IMR-90 (cell line): ENCODE measurements around the gene CD248. TPM values are rescaled to one million over a fixed set of nuclear protein-coding genes. Genes with fewer than 3 reads are reported as not detected.

Experiments
- ATAC-seq: fragments of 200-7000 bp; cut with Tn5 transposase; 2 replicates; pipeline ENCODE4 v1.9.1; 2020; ENCODE audit warnings: low read depth, mild to moderate bottlenecking, moderate library complexity
- BruUV-seq: library from RNA; stranded (reverse); fragments of 400-500 nt; replicated peaks from 2 replicates; lab custom pipeline; 2021; lab: Mats Ljungman, UMichigan
- CTCF ChIA-PET: fragments of 300-600 bp; formaldehyde crosslinking; extraction: SDS; loops from one replicate; lab custom pipeline; 2021; ENCODE audit warnings: antibody characterized with exemption; lab: Yijun Ruan, JAX
- POLR2A ChIA-PET: fragments of 300-600 bp; sonication (Branson Sonifier 250); formaldehyde crosslinking; loops from one replicate; lab custom pipeline; 2022; ENCODE audit warnings: antibody characterized with exemption; ENCODE audit not compliant: unreplicated experiment; lab: Charles Lee
- DNase-seq: peaks from one replicate; pipeline ENCODE4 v3.0.0; 2013
- H2AFZ ChIP-seq: replicated peaks from 2 replicates; pipeline ENCODE3; 2013; ENCODE audit warnings: low read length, mild to moderate bottlenecking; ENCODE audit not compliant: poor library complexity
- H2AK5ac ChIP-seq: 2 replicates; pipeline ENCODE4 v1.6.1; 2013; ENCODE audit warnings: low read depth, low read length, inconsistent platforms
- H2AK9ac ChIP-seq: replicated peaks from 2 replicates; pipeline ENCODE3; 2013; ENCODE audit warnings: mild to moderate bottlenecking, low read depth, low read length, moderate library complexity; ENCODE audit not compliant: poor library complexity
- H2BK120ac ChIP-seq: 2 replicates; pipeline ENCODE4 v1.6.1; 2013; ENCODE audit warnings: low read depth, low read length, inconsistent platforms
- H2BK15ac ChIP-seq: 3 replicates; pipeline ENCODE4 v1.6.1; 2013; ENCODE audit warnings: low read depth, low read length, inconsistent platforms
- H2BK20ac ChIP-seq: 2 replicates; pipeline ENCODE4 v1.6.1; 2013; ENCODE audit warnings: low read depth, mild to moderate bottlenecking, inconsistent platforms, low read length, moderate library complexity
- H2BK5ac ChIP-seq: 2 replicates; pipeline ENCODE4 v1.6.1; 2013; ENCODE audit warnings: mild to moderate bottlenecking, low read depth, low read length, inconsistent platforms; ENCODE audit not compliant: poor library complexity, severe bottlenecking
- H3K14ac ChIP-seq: replicated peaks from 2 replicates; pipeline ENCODE4 v1.6.1; 2013; ENCODE audit warnings: low read depth, low read length, inconsistent platforms
- H3K18ac ChIP-seq: 2 replicates; pipeline ENCODE4 v1.6.1; 2013; ENCODE audit warnings: low read depth, low read length, control low read depth
- H3K23ac ChIP-seq: 2 replicates; pipeline ENCODE4 v1.6.1; 2013; ENCODE audit warnings: low read depth, low read length, inconsistent platforms
- H3K27ac ChIP-seq: 2 replicates; pipeline ENCODE4 v1.5.1; 2013; ENCODE audit warnings: mild to moderate bottlenecking, control low read depth, low read length; ENCODE audit not compliant: insufficient read depth
- H3K27me3 ChIP-seq: 2 replicates; pipeline ENCODE4 v1.6.1; 2013; ENCODE audit warnings: low read length; ENCODE audit not compliant: control insufficient read depth, insufficient read depth
- H3K36me3 ChIP-seq: 2 replicates; pipeline ENCODE4 v1.6.1; 2013; ENCODE audit warnings: low read length, mixed read lengths; ENCODE audit not compliant: control insufficient read depth, insufficient read depth
- H3K4ac ChIP-seq: 2 replicates; pipeline ENCODE4 v1.6.1; 2013; ENCODE audit warnings: low read depth, low read length, inconsistent platforms
- H3K4me1 ChIP-seq: 2 replicates; pipeline ENCODE4 v1.6.1; 2013; ENCODE audit warnings: low read length, mixed read lengths; ENCODE audit not compliant: control insufficient read depth, insufficient read depth
- H3K4me2 ChIP-seq: 2 replicates; pipeline ENCODE4 v1.6.1; 2013; ENCODE audit warnings: low read depth, mild to moderate bottlenecking, control low read depth, low read length, moderate library complexity
- H3K4me3 ChIP-seq: 2 replicates; pipeline ENCODE4 v1.5.1; 2013; ENCODE audit warnings: low read depth, mild to moderate bottlenecking, control low read depth, low read length, moderate library complexity; ENCODE audit not compliant: insufficient read depth
- H3K56ac ChIP-seq: 2 replicates; pipeline ENCODE4 v1.6.1; 2013; ENCODE audit warnings: low read length, inconsistent platforms; ENCODE audit not compliant: insufficient read depth; ENCODE audit errors: extremely low read depth
- H3K79me1 ChIP-seq, 2 experiments: 2 replicates each; pipeline ENCODE4 v1.6.1; 2013; ENCODE audit warnings: low read length in 2 of 2, inconsistent platforms in 1 of 2, low read depth in 1 of 2
- H3K9ac ChIP-seq: 2 replicates; pipeline ENCODE4 v1.6.1; 2013; ENCODE audit warnings: low read depth, low read length, control low read depth
- H3K9me1 ChIP-seq: 2 replicates; pipeline ENCODE4 v1.6.1; 2013; ENCODE audit warnings: low read length, inconsistent platforms; ENCODE audit not compliant: insufficient read depth
- H3K9me3 ChIP-seq: 2 replicates; pipeline ENCODE4 v1.6.1; 2013; ENCODE audit warnings: low read length; ENCODE audit not compliant: control insufficient read depth, insufficient read depth
- H4K20me1 ChIP-seq: 2 replicates; pipeline ENCODE4 v1.6.1; 2013; ENCODE audit warnings: low read length, inconsistent platforms; ENCODE audit not compliant: insufficient read depth
- H4K5ac ChIP-seq: 2 replicates; pipeline ENCODE4 v1.6.1; 2013; ENCODE audit warnings: mild to moderate bottlenecking, low read depth, low read length, control low read depth
- H4K8ac ChIP-seq, 2 experiments: 2 replicates each; pipeline ENCODE4 v1.6.1; 2013; ENCODE audit warnings: low read depth in 2 of 2, low read length in 2 of 2, control low read depth in 1 of 2, inconsistent platforms in 1 of 2
- H4K91ac ChIP-seq: 2 replicates; pipeline ENCODE4 v1.6.1; 2013; ENCODE audit warnings: low read depth, low read length, inconsistent platforms; ENCODE audit not compliant: insufficient read depth
- BHLHE40 ChIP-seq: fragments of 150-350 bp; IDR thresholded peaks from 2 replicates; pipeline ENCODE4 v1.6.1; 2016; ENCODE audit warnings: mild to moderate bottlenecking, low read depth, low read length
- CEBPB ChIP-seq: IDR thresholded peaks from 2 replicates; pipeline ENCODE4 v1.6.1; 2012; ENCODE audit warnings: low read depth, low read length, improper control_type of control experiment
- CHD1 ChIP-seq: IDR thresholded peaks from 2 replicates; pipeline ENCODE4 v1.6.1; 2012; ENCODE audit warnings: low read depth, low read length, improper control_type of control experiment
- FOS ChIP-seq: fragments of 150-350 bp; IDR thresholded peaks from 2 replicates; pipeline ENCODE4 v1.6.1; 2016; ENCODE audit warnings: low read depth, low read length
- MAFK ChIP-seq: IDR thresholded peaks from 2 replicates; pipeline ENCODE4 v1.6.1; 2012; ENCODE audit warnings: low read depth, low read length, improper control_type of control experiment
- MAZ ChIP-seq: IDR thresholded peaks from 2 replicates; pipeline ENCODE4 v1.6.1; 2012; ENCODE audit warnings: low read depth, mild to moderate bottlenecking, low read length, improper control_type of control experiment, moderate library complexity, borderline replicate concordance
- MXI1 ChIP-seq: IDR thresholded peaks from 2 replicates; pipeline ENCODE4 v1.6.1; 2012; ENCODE audit warnings: low read depth, mild to moderate bottlenecking, low read length, moderate library complexity, borderline replicate concordance
- NFE2L2 ChIP-seq: fragments of 150-350 bp; IDR thresholded peaks from 2 replicates; pipeline ENCODE4 v1.6.1; 2016; ENCODE audit warnings: low read depth, mild to moderate bottlenecking, low read length
- POLR2A ChIP-seq: IDR thresholded peaks from 2 replicates; pipeline ENCODE4 v1.6.1; 2012; ENCODE audit warnings: mild to moderate bottlenecking, low read depth, low read length
- RAD21 ChIP-seq: IDR thresholded peaks from 2 replicates; pipeline ENCODE4 v1.6.1; 2012; ENCODE audit warnings: low read length, improper control_type of control experiment
- RCOR1 ChIP-seq: IDR thresholded peaks from 2 replicates; pipeline ENCODE4 v1.6.1; 2012; ENCODE audit warnings: mild to moderate bottlenecking, low read length, improper control_type of control experiment; ENCODE audit not compliant: insufficient replicate concordance
- RFX5 ChIP-seq: IDR thresholded peaks from 2 replicates; pipeline ENCODE4 v1.8.0; 2012; ENCODE audit warnings: low read depth, mild to moderate bottlenecking, low read length, moderate library complexity
- SMC3 ChIP-seq: fragments of 150-350 bp; IDR thresholded peaks from 2 replicates; pipeline ENCODE4 v1.6.1; 2016; ENCODE audit warnings: low read depth, mild to moderate bottlenecking, antibody characterized with exemption, low read length, moderate library complexity
- WGBS, 2 experiments: methylation state at CpG; one replicate each; pipeline versions ENCODE4 v1.1.5 to v1.1.7; 2013; ENCODE audit warnings: missing lambda C conversion rate in 2 of 2; ENCODE audit not compliant: insufficient read length in 1 of 2; ENCODE audit errors: extremely low coverage in 2 of 2; 5-methylcytosine and 5-hydroxymethylcytosine counted together
- dilution Hi-C: fragments of 300-500 bp; cut with HindIII; formaldehyde crosslinking; loops from one replicate; pipeline ENCODE4 v1.14.3; 2018; ENCODE audit warnings: low sequenced_read_pairs; ENCODE audit not compliant: unreplicated experiment
- in situ Hi-C: fragments of 300-500 bp; cut with MboI; formaldehyde crosslinking; loops from 3 replicates; pipeline ENCODE4 v1.14.3; 2019; ENCODE audit warnings: low sequenced_read_pairs, inconsistent platforms, mixed read lengths
- intact Hi-C: fragments of 100-400 bp; cut with micrococcal nuclease; formaldehyde crosslinking; loops from 2 replicates; pipeline ENCODE4 v1.10.0; 2022
- polyA plus RNA-seq, 3 experiments: library from polyadenylated mRNA; depleted of rRNA; stranded (reverse); fragments of >200 nt; gene quantifications; 2 replicates each; pipeline ENCODE4 v1.2.3, GENCODE V29; 2012; ENCODE audit warnings: low replicate concordance in 1 of 3
- total RNA-seq: library from RNA; depleted of rRNA; stranded (reverse); fragments of >200 nt; gene quantifications from 2 replicates; pipeline ENCODE4 v1.2.3, GENCODE V29; 2012
- TF ChIP-seq, protein P1 (sequence below): fragments of 150-350 bp; IDR thresholded peaks from 2 replicates; pipeline ENCODE4 v1.6.1; 2017; ENCODE audit warnings: mild to moderate bottlenecking, antibody characterized with exemption, low read length, low read depth
- TF ChIP-seq, protein P2 (sequence below): conservative IDR thresholded peaks from 2 replicates; pipeline ENCODE4 v1.5.1; 2012; ENCODE audit warnings: mild to moderate bottlenecking, low read depth, low read length, improper control_type of control experiment

CD248 gene
- total and polyA plus RNA-seq, 2 of the 4 experiments (the other 2 are of a cell fraction), result 19.5 to 223 TPM

DNA sequence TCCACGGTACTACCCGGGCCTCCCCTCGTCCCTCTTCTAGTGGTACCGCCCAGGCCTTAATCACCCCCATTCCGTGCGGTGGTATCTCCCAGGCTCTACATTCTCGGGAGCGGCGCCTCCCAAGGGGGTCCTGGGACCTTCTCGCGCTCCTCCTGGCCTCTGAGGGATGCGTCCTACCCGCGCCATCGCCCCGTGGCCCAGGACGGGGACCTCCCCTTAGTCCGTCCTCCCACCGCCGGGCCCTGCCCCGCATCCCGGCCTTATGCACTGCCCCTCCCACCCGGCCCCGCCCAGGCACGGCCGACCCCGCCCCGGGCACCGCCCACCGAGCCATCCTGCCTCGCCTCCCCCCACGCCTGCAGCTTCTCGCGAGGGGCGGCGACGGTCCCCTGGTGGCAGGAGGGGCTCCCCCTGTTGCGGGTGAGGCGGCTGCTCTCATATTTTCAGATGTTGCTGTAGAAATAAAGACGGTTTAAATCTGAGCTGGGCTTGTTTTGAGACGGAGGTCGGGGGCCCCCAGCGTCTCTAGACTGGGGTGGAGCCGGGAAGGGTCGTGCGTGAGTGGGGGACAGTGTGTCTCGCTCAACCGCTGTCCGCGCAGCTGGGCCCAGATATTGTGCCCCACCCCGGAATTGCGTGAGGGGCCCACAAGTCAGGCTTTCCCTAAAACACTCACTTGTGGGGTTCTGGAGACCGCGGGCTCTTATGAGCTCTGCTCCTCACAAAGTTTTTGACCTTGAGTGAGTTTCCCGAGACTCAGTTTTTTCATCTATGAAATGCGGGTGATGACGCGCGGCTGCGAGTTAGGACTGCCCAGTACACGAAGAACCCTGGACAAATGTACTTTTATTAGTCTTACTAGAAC lies 49.2 kb downstream of the CD248 start:
- Histone ChIP-seq H3K36me3 (peaks cover 37% of the 10 kb centered on the region), H3K27ac (peak overlapping the region; percentile 66), H4K91ac (peak overlapping the region; percentile 87), H3K9me3 (no peaks in the 10 kb centered on the region), H2BK120ac (peak overlapping the region; percentile 13; the same call in 1 of the 2 replicates), H2BK20ac (peak overlapping the region; percentile 28; the same call in 1 of the 2 replicates), H2BK15ac (0 out of 3 replicates have a peak overlapping the region, but pooled peaks have one; percentile 45), H4K8ac (peak overlapping the region; percentile 55 to 98), H2BK5ac (peak overlapping the region; percentile 78), H3K79me1 (peaks cover 9 to 51% of the 10 kb centered on the region in 2 experiments; a peak in 3 of 4 replicates), H3K4me1 (peaks cover 4% of the 10 kb centered on the region; the same call in 1 of the 2 replicates), H3K4me3 (peak overlapping the region; percentile 52), H2AK9ac (peak overlapping the region; percentile 93), H2AFZ (peak overlapping the region; percentile 95), H3K23ac (peak overlapping the region; percentile 90), H3K4ac (peak overlapping the region; percentile 91), H3K18ac (peak overlapping the region; percentile 43), H4K20me1 (peaks cover 34% of the 10 kb centered on the region; the same call in 1 of the 2 replicates), H3K56ac (peak overlapping the region; percentile 80), H3K4me2 (peak overlapping the region; percentile 88), H3K27me3 (no peaks in the 10 kb centered on the region), H3K9me1 (peaks cover 2% of the 10 kb centered on the region; the same call in 1 of the 2 replicates), H3K9ac (peak overlapping the region; percentile 64), H3K14ac (peak overlapping the region; percentile 93), H2AK5ac (peak overlapping the region; percentile 92), H4K5ac (peak overlapping the region; percentile 66)
- DNase-seq, result peak; percentile 79
- ChIA-PET POLR2A (interaction anchor here (0.5 to 0.7 kb wide), 4 partner anchors 21 to 256 kb away, joined by 3 to 12 read pairs (median 6); partner anchors contain the start of gene YIF1A), CTCF (interaction anchor here (0.6 to 1.0 kb wide), 2 partner anchors 15 to 44 kb away, joined by 4 to 5 read pairs; no protein-coding TSS in a partner anchor)
- in situ Hi-C loops, result no loop called here
- no TSS peak for BruUV-seq
- dilution Hi-C loops, result no loop called here
- 0% methylated on average over 10 of the region's 61 CpGs; no CpG with 5 or more reads in 1 of the 2 experiments for WGBS, 2 experiments
- intact Hi-C loops, result no loop called here
- ATAC-seq, result peak; percentile 83
- TF ChIP-seq RCOR1 (no peak), POLR2A (0 out of 2 replicates have a peak, but pooled peaks have one; percentile 15), BHLHE40 (peak; percentile 93), CHD1 (peak; percentile 52; the same call in 1 of the 2 replicates), NFE2L2 (no peak), MXI1 (no peak), RAD21 (no peak), MAZ (peak; percentile 65; the same call in 1 of the 2 replicates), SMC3 (no peak), RFX5 (no peak), CEBPB (no peak), MAFK (no peak), FOS (no peak)
- TF ChIP-seq, protein P1, sequence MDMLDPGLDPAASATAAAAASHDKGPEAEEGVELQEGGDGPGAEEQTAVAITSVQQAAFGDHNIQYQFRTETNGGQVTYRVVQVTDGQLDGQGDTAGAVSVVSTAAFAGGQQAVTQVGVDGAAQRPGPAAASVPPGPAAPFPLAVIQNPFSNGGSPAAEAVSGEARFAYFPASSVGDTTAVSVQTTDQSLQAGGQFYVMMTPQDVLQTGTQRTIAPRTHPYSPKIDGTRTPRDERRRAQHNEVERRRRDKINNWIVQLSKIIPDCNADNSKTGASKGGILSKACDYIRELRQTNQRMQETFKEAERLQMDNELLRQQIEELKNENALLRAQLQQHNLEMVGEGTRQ, result no peak
- TF ChIP-seq, protein P2, sequence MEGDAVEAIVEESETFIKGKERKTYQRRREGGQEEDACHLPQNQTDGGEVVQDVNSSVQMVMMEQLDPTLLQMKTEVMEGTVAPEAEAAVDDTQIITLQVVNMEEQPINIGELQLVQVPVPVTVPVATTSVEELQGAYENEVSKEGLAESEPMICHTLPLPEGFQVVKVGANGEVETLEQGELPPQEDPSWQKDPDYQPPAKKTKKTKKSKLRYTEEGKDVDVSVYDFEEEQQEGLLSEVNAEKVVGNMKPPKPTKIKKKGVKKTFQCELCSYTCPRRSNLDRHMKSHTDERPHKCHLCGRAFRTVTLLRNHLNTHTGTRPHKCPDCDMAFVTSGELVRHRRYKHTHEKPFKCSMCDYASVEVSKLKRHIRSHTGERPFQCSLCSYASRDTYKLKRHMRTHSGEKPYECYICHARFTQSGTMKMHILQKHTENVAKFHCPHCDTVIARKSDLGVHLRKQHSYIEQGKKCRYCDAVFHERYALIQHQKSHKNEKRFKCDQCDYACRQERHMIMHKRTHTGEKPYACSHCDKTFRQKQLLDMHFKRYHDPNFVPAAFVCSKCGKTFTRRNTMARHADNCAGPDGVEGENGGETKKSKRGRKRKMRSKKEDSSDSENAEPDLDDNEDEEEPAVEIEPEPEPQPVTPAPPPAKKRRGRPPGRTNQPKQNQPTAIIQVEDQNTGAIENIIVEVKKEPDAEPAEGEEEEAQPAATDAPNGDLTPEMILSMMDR, result 0 out of 2 replicates have a peak, but pooled peaks have one; percentile 18
